GM19023 (cell line): ENCODE results near the gene IGFALS.

Source experiments
- ATAC-seq: cut with Tn5 transposase; IDR thresholded peaks from one replicate; pipeline ENCODE4 v1.9.1; 2021; ENCODE audit warnings: mild to moderate bottlenecking, moderate library complexity; ENCODE audit not compliant: unreplicated experiment

The IGFALS gene

DNA sequence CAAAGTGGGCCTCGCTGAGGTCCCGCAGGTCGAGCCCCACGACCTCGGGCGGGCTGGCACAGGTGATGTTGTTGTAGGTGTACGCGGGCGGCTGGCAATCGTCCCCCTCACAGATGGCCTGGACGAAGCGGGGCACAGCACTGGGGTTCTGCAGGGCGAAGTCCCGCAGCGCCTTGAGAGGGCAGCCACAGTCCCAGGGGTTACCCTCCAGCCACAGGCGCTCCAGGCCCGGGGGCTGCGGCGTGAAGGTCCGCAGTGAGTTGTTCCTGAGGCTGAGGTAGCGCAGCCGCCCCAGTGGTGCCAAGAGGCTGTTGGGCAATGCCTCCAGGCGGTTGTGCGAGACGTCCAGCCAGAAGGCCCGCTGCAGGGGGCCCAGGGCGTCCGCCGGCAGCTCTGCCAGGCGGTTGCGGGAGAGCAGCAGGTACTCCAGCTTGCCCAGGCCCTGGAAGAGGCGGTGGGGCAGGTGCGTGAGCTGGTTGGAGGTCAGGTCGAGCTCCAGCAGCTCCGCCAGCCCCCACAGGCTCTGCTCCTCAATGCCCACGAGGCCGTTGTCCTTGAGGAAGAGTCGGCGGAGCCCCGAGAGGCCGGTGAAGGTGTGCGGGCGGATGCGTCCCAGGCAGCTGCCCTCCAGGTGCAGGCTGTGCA, 2.8 kb downstream of the IGFALS start:
- ATAC-seq: no peak

DNA sequence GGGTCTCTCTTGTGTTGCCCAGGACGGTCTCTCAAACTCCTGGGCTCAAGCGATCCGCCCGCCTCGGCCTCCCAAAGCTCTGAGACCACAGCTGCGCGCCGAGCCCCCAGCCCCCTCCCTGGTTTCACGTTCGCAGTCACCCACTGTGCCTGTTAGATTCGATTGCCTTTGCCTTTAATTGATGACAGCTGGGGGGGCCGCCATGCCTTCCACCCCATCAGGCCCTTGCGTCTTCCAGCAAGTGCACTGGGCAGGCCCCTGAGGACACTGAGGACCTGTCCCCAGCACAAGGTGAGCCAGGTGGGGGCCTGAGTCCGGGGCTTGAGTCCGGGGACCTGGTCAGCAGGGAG, 3.3 kb downstream of the IGFALS start:
- ATAC-seq: no peak

DNA sequence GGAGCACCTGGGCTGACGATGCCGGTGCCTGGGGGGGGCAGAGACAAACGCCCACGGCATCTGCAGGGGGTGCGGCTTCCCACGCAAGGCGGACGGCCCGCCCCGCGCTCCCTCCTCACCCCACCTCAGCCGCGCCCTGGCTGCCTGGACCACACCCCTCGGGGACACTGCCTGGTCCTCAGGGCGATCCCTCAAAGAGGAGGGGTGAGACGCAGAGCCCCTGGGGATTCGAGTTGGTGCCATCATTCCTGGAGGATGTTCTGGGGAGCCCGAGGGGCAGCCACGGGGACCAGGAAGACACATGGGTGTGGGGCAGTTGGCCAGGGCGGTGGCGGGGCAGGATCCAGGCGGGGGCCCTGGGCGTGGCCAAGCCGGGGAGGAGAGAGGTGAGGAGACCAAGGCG, 3.9 kb downstream of the IGFALS start:
- ATAC-seq: no peak

DNA sequence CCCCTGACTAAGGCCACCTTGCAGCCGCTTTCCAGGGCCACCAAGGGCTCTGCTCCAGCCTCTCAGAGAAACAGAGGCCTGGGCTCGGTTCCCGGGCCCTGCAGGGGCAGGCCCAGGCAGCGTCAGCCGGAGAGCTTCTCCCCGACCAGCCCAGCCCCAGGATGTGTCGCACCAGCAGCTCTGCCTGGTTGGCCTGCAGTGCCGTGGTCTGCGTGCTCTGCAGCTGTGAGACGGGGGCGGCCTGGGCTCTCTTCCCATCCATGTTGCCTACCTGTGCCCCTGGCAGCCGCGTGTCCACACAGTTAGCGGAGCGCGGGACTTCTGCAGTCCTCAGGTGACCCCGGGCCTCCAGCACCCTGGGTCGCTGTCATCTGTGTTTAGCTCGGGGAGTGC, 4.8 kb downstream of the IGFALS start:
- ATAC-seq: no peak

DNA sequence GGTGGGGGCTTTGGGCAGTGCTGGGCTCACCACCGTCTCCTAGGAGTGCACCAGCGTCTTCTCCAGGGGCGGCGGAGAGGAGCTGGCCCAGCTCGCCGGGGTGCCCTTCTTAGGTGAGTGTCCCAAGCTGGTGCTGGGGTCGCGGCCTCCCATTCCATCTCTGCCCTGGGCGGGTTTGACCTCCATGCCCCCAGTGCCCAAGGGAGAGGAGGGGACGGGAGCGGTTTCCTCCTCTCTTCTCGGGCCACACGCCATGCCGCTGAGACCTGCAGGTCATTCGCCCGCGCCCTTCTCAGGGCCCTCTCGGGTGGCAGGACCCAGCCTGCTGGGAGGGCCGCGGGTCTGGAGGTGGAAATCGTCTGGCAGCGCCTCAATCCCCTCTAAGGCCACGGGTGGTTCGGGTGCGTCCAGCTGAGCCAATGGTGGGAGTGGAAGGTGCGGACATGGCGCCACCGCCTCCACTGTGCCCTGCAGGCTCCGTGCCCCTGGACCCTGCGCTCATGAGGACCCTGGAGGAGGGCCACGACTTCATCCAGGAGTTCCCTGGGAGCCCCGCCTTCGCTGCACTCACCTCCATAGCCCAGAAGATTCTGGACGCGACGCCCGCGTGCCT, 5.3 kb downstream of the IGFALS start:
- no peak for ATAC-seq

DNA sequence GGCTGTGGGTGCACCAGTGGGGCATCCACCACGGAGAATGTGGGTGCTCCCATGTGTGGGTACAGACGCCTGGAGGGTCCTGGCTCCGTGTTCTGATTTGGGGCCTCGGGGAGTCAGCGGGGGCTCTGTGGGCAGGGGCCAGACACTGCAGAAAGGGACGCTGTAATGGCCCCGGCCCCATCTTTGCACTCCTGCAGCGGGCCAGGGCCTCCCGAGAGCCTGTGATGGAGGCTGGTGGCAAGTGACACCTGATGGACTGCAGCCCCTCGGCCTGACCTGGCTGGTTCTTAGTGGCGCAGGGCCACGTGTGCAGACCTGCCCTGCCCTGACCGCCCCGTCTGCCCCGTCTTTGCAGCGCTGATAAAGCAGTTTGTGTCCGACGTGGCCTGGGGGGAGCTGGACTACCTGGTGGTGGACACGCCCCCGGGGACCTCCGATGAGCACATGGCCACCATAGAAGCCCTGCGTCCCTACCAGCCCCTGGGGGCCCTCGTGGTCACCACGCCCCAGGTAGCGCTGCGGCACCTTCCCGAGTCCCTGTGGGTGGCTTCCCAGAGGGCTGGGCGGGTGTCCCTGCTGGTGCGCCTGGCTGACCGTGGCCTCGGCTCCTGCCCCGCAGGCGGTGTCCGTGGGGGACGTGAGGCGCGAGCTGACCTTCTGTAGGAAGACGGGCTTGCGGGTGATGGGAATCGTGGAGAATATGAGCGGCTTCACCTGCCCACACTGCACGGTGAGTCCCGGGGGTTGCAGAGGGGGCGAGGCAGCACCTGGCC, 6.0 kb downstream of the IGFALS start:
- ATAC-seq: no peak

DNA sequence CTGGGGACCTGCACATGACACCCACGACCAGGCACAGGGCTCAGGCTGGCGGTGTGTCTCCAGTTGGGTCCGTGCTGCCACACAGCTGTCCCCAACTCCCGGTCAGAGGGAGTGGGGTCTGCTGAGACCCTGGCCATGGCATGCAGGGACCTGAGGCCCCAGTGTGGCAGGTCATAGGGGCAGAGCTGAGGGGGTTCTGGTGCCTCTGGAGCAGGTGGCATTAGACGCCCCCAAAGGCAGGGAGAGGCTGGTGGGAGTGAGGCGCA, 6.5 kb downstream of the IGFALS start:
- no peak for ATAC-seq

DNA sequence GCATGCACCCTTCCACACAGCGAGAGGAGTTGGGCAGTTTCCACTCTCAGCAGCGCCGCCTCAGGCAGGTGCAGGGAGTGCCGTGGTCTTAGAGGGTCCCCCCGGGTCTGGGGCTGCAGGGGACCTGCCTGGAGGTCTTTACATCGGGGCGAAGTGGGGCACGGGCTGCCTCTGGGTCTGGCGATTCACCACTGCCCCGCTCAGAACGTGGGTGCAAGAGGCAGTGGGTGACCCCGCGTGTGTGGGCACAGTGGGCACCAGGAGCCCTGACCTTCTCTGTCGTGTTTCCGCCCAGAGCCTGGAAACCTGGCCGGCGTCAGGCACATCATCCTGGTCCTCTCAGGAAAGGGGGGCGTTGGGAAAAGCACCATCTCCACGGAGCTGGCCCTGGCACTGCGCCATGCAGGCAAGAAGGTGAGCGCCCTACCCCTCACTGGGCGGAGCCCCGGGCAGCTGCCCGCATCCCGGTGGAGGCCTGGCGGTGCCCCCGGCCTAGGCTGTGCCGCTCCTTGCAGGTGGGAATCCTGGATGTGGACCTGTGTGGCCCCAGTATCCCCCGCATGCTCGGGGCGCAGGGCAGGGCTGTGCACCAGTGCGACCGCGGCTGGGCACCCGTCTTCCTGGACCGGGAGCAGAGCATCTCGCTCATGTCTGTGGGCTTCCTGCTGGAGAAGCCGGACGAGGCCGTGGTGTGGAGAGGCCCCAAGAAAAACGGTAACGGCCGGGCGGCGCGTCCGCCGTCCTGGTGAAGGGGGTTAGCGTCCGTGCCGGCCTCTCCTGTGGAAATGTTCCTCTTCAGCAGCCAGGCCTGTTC, 7.1 kb downstream of the IGFALS start:
- no peak for ATAC-seq

DNA sequence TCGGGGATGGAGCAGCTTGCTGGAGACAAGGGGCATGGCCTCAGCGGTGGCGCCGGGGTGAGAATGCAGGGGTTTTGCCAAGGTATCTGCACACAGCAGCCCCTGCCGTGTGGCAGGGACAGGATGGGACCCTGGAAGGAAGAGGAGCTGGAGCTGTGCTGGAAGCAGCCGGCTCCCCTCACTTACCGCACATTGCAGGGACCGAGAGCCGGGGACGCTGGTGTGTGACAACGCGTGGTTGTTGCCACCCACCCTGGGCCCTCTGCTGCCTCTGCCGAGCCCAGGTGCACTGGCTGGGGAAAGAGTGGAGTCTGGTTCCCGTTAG, 7.7 kb downstream of the IGFALS start:
- no peak for ATAC-seq

DNA sequence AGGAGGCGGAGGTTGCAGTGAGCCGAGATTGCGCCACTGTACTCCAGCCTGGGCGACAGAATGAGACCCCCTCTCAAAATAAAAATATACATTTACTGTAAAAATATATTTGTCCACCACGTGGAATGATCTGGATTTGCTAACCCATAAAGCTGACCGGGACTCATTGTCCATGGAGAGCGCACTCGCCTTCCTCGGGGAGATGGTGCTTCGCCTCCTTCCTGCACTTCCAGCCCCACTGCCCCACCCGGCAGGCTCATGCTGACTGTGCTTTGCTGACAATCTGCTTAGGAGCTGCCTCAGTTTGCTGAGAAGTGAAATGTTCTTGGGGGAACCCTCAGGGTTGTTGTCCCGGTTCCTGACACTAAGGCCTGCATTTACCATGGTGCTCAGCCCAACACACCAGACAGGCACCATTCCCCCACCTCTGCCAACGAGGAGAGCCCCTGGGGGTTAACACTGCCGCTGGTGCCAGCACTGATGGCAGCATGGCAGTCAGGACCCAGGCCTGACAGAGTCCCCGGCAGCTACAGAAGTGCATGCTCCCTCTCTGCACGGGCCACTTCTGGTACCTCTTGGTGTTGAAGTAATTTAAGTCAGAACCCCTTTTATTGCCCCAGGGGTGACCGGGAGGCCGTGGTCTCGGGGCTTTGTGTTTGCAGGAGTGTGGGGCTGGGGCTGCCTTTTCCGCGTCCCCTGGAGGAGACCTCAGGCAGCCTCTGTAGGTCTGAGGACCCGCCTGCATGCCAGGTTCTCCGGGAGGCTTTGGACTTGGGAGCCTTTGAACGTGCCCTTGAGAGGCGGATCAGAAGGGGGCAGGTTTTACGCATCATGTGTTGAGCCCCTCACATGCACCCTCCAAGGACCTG, 8.3 kb downstream of the IGFALS start:
- ATAC-seq: no peak

DNA sequence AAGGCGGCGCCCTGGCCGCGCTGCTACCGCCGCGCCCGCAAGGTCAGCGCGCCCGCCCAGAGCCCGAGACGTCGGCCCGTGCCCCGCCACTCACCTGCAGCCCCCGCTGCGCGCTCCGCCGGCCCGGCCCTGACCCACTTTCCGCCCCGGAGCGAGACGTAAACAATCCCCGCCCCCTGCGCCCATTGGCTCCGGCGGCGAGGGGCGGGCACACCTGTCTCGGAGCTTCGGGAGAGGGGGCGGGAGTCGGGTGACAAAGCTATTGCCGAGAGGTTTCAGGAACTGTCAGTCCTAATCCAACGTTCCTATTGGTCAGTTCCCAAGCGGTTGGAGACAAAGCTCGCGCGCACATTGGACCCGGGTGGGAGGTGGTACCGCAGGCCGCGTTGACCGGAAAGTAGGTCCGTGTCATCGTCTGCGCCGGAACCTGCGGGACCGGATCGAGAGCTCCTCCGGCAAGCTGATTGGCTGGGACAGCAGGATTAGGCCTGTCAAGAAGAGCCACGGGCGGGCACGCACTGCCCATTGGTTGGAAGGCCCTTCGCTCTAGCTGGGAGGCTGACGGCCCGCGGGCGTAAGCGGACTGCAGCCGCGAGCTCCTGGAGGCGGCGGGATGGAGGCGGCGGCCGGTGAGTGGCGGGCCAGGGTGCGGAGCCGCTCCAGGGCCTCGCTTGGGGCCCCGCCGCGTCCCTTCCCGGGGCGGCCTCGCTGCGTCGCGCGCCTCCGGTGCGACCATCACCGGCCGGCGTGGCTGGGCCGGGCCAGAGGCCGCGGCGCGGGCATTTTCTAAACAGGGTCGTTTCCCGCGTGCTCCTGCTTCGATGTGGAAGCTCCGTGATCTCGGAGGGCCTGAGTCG, 10.9 kb downstream of the IGFALS start, which contains the start of the genes NUBP2 and SPSB3:
NUBP2 (plus strand) TSS at position 553 of the 857 bp plus-strand sequence; CDS start at position 614, 61 bp downstream.
SPSB3 (minus strand) TSS at position 164 of the 857 bp plus-strand sequence. CDS start 1,088 bp downstream, outside the sequence.
- peak; percentile 84 for ATAC-seq

DNA sequence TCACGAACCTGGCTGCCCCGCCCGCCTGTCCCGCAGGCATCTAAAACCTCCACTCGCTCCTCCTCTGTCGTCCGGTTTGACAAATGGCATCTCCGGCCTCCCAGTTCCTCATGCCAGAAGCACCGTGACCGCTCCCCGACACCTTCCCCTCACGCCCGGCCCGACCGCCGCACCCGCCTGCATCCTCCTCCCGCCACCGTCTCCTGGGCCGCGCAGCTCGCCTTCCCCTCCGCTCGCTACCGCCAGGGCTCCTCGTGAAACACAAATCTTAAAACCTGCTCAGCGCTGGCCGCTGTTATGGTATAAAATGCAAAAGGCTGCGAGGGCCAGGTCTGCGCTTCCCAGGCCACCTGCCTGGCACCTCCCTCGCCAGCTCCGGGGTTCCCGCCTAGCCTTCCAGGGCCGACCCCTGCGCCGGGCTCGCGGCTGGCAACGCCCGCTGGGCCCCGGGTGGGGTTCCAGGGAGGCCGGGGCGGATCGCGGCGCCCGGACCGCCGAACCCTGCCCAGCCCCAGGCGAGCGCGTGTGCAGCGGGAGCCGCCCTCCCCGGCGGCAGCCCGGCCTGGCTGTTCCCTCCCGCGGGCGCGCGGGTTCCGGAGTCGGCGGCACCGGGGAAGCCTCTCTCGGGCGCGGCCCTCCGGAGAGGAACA, 11.6 kb downstream of the IGFALS start:
- ATAC-seq: peak; percentile 2

DNA sequence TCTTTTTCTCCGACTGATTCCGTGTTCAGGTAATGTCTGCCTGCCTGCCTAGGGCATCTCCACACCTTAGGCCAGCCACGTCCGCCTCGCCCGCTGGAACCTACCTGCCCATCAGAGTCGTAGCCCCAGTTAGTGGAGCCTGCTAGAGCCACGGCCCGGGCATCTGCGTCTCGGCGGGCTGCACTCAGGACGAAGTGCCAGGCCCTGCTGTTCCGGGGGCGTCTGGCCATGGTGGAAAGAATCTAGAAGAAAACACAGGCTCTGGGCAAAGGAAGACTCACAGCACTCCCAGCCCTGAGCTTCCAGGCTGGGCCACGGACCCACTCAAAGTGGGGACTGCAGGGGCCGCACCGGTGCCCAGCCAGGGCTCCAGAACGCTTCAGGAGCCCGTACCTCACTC, 12.3 kb downstream of the IGFALS start:
- no peak for ATAC-seq

DNA sequence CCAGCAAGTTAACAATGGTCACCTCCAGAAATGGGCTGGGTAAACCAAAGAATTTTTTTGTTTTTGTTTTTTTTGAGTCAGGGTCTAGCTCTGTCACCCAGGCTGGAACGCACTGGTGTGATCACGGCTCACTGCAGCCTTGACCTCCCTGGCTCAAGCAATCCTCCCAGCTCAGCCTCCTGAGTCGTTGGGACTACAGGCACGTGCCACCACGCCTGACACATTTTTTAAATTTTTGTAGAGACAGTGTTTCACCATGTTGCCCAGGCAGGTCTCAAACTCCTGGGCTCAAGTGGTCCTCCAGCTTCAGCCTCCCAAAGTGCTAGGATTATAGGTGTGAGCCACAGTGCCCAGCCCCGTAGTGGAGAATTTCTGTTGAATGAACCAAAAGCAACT, 12.8 kb downstream of the IGFALS start:
- no peak for ATAC-seq

DNA sequence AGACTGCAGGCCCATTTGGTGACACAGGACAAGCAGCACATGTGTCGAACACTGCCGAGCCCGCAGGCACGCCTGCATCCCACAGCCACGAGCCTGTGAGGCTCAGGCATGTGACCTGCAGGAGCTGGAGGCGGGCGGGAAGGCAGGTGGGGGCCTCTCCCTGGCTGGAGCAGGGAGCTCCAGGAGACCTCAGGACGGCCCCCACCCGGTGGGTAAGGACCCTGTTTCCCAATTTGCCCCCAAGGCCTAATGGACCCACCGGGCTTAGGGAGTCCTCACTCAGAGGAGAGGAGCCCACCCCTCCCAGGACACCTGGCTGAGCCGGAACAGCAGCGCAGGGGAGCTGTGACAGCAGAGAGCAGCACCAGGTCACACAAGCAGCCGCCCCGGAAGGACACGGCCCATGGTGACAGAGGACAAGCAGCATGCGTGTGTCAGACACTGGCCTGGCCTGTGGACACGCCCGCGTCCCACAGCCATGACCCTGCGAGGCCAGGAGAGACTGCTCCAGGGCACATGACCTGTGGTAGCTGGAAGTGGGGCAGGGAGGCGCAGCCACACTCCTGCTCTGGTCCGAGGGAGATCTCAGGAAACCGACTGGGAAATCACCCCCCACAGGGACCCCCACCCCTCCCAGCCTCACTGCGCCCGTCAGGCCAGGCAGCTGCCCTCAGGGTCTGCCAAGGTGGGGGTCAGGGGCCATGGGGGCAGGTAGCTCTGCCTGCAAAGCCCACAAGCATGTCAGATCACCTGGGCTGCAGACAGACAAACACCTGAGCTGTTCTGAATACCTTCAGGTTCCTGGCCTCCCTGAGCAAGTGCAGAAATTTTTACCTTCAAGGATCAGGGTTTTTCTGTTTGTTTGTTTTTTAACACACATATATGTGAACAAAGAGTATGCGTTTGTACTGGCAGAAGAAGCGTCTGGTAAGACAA, 13.5 kb downstream of the IGFALS start:
- ATAC-seq: no peak

DNA sequence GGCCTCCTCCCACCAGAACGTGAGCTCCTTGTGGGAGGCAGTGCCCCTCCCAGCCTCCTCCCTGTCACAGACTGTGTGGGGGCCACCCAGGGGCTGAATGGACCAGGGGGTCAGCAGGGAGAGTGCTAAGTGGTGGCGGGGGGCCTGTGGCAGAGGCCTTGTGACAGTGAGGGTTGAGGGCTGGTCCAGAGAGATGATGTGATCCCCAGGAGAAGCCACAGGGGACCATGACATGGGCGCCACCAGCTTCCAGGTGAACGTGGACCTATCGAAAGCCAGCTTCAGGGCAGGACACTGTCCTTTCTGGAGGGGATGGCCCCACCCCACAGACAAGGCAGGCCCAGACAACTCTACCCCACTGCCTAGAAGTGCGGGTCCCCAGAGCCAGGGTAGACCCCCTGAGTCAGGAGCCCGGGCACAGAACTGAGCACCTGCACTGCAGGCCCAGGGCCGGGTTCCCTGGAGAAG, 14.2 kb downstream of the IGFALS start:
- ATAC-seq: no peak

DNA sequence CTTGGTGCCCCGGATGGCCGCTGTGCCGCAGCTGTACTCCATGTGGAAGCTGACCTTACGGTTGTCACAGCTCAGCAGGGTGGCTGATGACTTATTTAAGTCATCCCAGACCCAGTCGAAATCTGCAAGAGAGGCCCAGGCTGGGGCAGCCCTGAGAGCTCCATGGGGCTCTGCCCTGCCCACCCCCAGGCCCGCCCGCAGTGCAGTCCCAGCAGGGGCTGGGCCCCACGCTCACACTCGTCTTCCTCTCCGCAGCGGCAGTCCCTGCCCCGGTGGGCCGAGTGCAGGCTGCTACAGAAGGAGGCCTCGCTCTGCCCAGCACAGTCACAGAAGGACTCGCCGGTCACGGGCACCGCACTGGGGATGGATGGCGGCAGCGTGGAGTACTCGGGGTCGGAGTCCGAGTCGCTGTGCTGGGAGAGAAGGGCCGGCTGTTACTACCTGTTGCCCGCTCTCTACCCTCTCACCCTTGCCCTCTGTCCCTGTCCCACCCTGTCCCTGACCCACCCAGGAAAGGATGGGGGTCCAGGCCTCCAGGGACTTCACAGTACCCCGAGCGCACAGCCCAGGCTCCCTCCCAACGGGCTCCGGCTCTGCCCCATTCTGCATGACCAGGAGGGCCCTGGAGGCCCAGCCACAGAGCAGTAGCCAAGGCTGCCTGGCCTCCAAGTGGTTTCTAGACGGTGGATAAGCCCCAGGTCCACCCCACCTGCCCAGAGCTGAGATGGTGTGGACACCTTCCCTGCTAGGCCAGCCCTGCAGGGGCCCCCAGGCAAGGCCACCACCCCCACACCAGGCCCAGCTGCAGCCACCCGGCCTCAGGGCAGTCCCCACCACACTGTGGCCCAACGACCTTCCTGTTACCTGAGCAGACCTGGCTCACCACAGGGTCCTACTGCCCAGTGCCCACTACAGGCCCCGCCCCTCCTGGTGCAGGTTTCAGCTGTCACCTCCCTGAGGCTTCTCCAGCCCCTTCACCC, 15.0 kb downstream of the IGFALS start:
- ATAC-seq: no peak
